ENCODE data around the gene MCFD2. TPM values are rescaled to one million over a fixed set of nuclear protein-coding genes. Genes with fewer than 3 reads are reported as not detected.
A peak's percentile ranks its signal among the peaks of the same experiment; 100 is the strongest.

Gene MCFD2
- total RNA-seq, 1 donor from 2014 or later: 111 TPM

GRCh38 chr2:46954951-46955571 is 39.5 kb upstream of the MCFD2 start:
- H3K36me3 Mint-ChIP-seq: peaks cover 32% of the 10 kb centered on the region
- peak overlapping the region; percentile 95 for H3K27ac Mint-ChIP-seq
- Histone ChIP-seq H3K36me3 (no peaks in the 10 kb centered on the region), H3K4me3 (no peak overlapping the region), H3K9ac (no peak overlapping the region), H3K79me2 (ENCODE audit: low read depth) (no peaks in the 10 kb centered on the region), H3K4me2 (no peak overlapping the region), H3K9me3 (ENCODE audit: low read depth) (no peaks in the 10 kb centered on the region), H2AFZ (replicated peaks) (no peak overlapping the region), H3F3A (ENCODE audit: low read depth) (peaks cover 4% of the 10 kb centered on the region), H3K27me3 (no peaks in the 10 kb centered on the region), H3K4me1 (peaks cover 12% of the 10 kb centered on the region), H4K20me1 (ENCODE audit: low read depth) (no peaks in the 10 kb centered on the region), H3K27ac (peak overlapping the region; percentile 35)
- no peak for TF ChIP-seq CTCF (IDR thresholded peaks at IDR 0.05)
- no peak for TF ChIP-seq EZH2phosphoT487 (IDR thresholded peaks at IDR 0.05)
- TF ChIP-seq EZH2 (IDR thresholded peaks at IDR 0.05): no peak
- peak; percentile 61 for DNase-seq (ENCODE audit: low spot score)
- peaks cover 2% of the 10 kb centered on the region for H3K27me3 Mint-ChIP-seq (ENCODE audit: insufficient read depth, low read depth)
- H3K4me1 Mint-ChIP-seq: peaks cover 20% of the 10 kb centered on the region
- peak overlapping the region; percentile 47 for H3K4me3 Mint-ChIP-seq
- H3K9me3 Mint-ChIP-seq: no peaks in the 10 kb centered on the region

- Mint-ChIP-seq H3K27ac (no peak overlapping the region), H3K9me3 (no peaks in the 10 kb centered on the region), H3K4me1 (peaks cover 20% of the 10 kb centered on the region), H3K27me3 (ENCODE audit: insufficient read depth, low read depth) (peaks cover 2% of the 10 kb centered on the region), H3K36me3 (peaks cover 28% of the 10 kb centered on the region), H3K4me3 (no peak overlapping the region)
- no peaks in the 10 kb centered on the region for H4K20me1 ChIP-seq (ENCODE audit: low read depth)
- H3K4me3 ChIP-seq: no peak overlapping the region
- no peak overlapping the region for H2AFZ ChIP-seq (replicated peaks)
- no peak overlapping the region for H3K27ac ChIP-seq
- no peak for TF ChIP-seq EZH2 (IDR thresholded peaks at IDR 0.05)
- no peak for TF ChIP-seq EZH2phosphoT487 (IDR thresholded peaks at IDR 0.05)
- no peak for TF ChIP-seq CTCF (IDR thresholded peaks at IDR 0.05)
- peaks cover 12% of the 10 kb centered on the region for H3K4me1 ChIP-seq
- no peaks in the 10 kb centered on the region for H3K79me2 ChIP-seq (ENCODE audit: low read depth)
- H3K9me3 ChIP-seq (ENCODE audit: low read depth): no peaks in the 10 kb centered on the region
- H3F3A ChIP-seq (ENCODE audit: low read depth): peaks cover 4% of the 10 kb centered on the region
- DNase-seq (ENCODE audit: low spot score): no peak
- H3K9ac ChIP-seq: no peak overlapping the region
- no peaks in the 10 kb centered on the region for H3K27me3 ChIP-seq
- H3K36me3 ChIP-seq: no peaks in the 10 kb centered on the region
- no peak overlapping the region for H3K4me2 ChIP-seq
Observed at GRCh38 chr2:46952171-46952570, 36.6 kb upstream of the MCFD2 start.

GRCh38 chr2:46951290-46952064 is 35.9 kb upstream of the MCFD2 start:
- peaks cover 20% of the 10 kb centered on the region for H3K4me1 Mint-ChIP-seq
- H3K27ac Mint-ChIP-seq: no peak overlapping the region
- no peak overlapping the region for H3K4me2 ChIP-seq
- no peak overlapping the region for H2AFZ ChIP-seq (replicated peaks)
- DNase-seq (ENCODE audit: low spot score): no peak
- no peak overlapping the region for H3K9ac ChIP-seq
- TF ChIP-seq EZH2phosphoT487 (IDR thresholded peaks at IDR 0.05) (no peak), CTCF (IDR thresholded peaks at IDR 0.05) (no peak), EZH2 (IDR thresholded peaks at IDR 0.05) (no peak)
- H3K79me2 ChIP-seq (ENCODE audit: low read depth): no peaks in the 10 kb centered on the region
- no peaks in the 10 kb centered on the region for H3K36me3 ChIP-seq
- H4K20me1 ChIP-seq (ENCODE audit: low read depth): no peaks in the 10 kb centered on the region
- H3K27me3 ChIP-seq: no peaks in the 10 kb centered on the region
- H3K4me3 ChIP-seq: no peak overlapping the region
- H3K9me3 ChIP-seq (ENCODE audit: low read depth): no peaks in the 10 kb centered on the region
- peaks cover 12% of the 10 kb centered on the region for H3K4me1 ChIP-seq
- peaks cover 27% of the 10 kb centered on the region for H3K36me3 Mint-ChIP-seq
- peaks cover 2% of the 10 kb centered on the region for H3K27me3 Mint-ChIP-seq (ENCODE audit: insufficient read depth, low read depth)
- no peak overlapping the region for H3K4me3 Mint-ChIP-seq
- no peak overlapping the region for H3K27ac ChIP-seq
- H3F3A ChIP-seq (ENCODE audit: low read depth): peaks cover 4% of the 10 kb centered on the region
- no peaks in the 10 kb centered on the region for H3K9me3 Mint-ChIP-seq

All from neural progenitor cell (in vitro differentiated cells).